Measurements from ENCODE around the gene CBLC.

The CBLC gene

GRCh38 chr19:44808463-44809371 is 31.0 kb downstream of the CBLC start, which contains the start of gene BCAM:
Gene BCAM (plus strand): TSS chr19:44809103. CDS start chr19:44809125, 22 bp downstream.
- no peak for DNase-seq (ENCODE audit: low read depth, low spot score)
- TF ChIP-seq FOXP2 (optimal IDR thresholded peaks at IDR 0.05; ENCODE audit: control extremely low read depth, extremely low read length, insufficient read depth) (no peak), EZH2 (IDR thresholded peaks at IDR 0.05) (no peak)
- H3K9ac ChIP-seq (ENCODE audit: insufficient read length) = peak within 1 kb of the TSS; percentile 68
- no peaks in the 10 kb centered on the region for H3K9me3 ChIP-seq (ENCODE audit: low read depth, low read length)
- H3K36me3 ChIP-seq (ENCODE audit: insufficient read depth, low read length) = no peaks in the 10 kb centered on the region
- no peak within 1 kb of the TSS for H3K27ac ChIP-seq
- H3K4me3 ChIP-seq = peak within 1 kb of the TSS; percentile 77

- H3K4me3 ChIP-seq = peak overlapping the region; percentile 77
- no peak for TF ChIP-seq POLR2AphosphoS5 (IDR thresholded peaks at IDR 0.05; ENCODE audit: borderline replicate concordance, low read depth, low read length)
- no peak for TF ChIP-seq EZH2 (IDR thresholded peaks at IDR 0.05)
- TF ChIP-seq FOXP2 (optimal IDR thresholded peaks at IDR 0.05; ENCODE audit: control extremely low read depth, extremely low read length, insufficient read depth) = no peak
- no peaks in the 10 kb centered on the region for H3K36me3 ChIP-seq (ENCODE audit: insufficient read depth, low read length)
- DNase-seq (ENCODE audit: low read depth, low spot score) = no peak
- no peaks in the 10 kb centered on the region for H3K9me3 ChIP-seq (ENCODE audit: low read depth, low read length)
- no peak overlapping the region for H3K27ac ChIP-seq
- H3K9ac ChIP-seq (ENCODE audit: insufficient read length) = peak overlapping the region; percentile 68
Observed at GRCh38 chr19:44809577-44810233, 32.0 kb downstream of the CBLC start.

GRCh38 chr19:44810234-44811121 is 32.8 kb downstream of the CBLC start:
- TF ChIP-seq POLR2AphosphoS5 (IDR thresholded peaks at IDR 0.05; ENCODE audit: borderline replicate concordance, low read depth, low read length) (no peak), FOXP2 (optimal IDR thresholded peaks at IDR 0.05; ENCODE audit: control extremely low read depth, extremely low read length, insufficient read depth) (no peak), EZH2 (IDR thresholded peaks at IDR 0.05) (no peak)
- Histone ChIP-seq H3K9me3 (ENCODE audit: low read depth, low read length) (no peaks in the 10 kb centered on the region), H3K4me3 (no peak overlapping the region), H3K27ac (no peak overlapping the region), H3K9ac (ENCODE audit: insufficient read length) (no peak overlapping the region), H3K36me3 (ENCODE audit: insufficient read depth, low read length) (no peaks in the 10 kb centered on the region)
- no peak for DNase-seq (ENCODE audit: low read depth, low spot score)

GRCh38 chr19:44811122-44811419 is 33.4 kb downstream of the CBLC start:
- H3K4me3 ChIP-seq = no peak overlapping the region
- H3K27ac ChIP-seq = no peak overlapping the region
- no peaks in the 10 kb centered on the region for H3K9me3 ChIP-seq (ENCODE audit: low read depth, low read length)
- no peaks in the 10 kb centered on the region for H3K36me3 ChIP-seq (ENCODE audit: insufficient read depth, low read length)
- H3K9ac ChIP-seq (ENCODE audit: insufficient read length) = no peak overlapping the region
- DNase-seq (ENCODE audit: low read depth, low spot score) = no peak
- no peak for TF ChIP-seq POLR2AphosphoS5 (IDR thresholded peaks at IDR 0.05; ENCODE audit: borderline replicate concordance, low read depth, low read length)
- TF ChIP-seq FOXP2 (optimal IDR thresholded peaks at IDR 0.05; ENCODE audit: control extremely low read depth, extremely low read length, insufficient read depth) = no peak
- no peak for TF ChIP-seq EZH2 (IDR thresholded peaks at IDR 0.05)

- TF ChIP-seq FOXP2 (optimal IDR thresholded peaks at IDR 0.05; ENCODE audit: control extremely low read depth, extremely low read length, insufficient read depth) = no peak
- no peak for TF ChIP-seq EZH2 (IDR thresholded peaks at IDR 0.05)
- TF ChIP-seq POLR2AphosphoS5 (IDR thresholded peaks at IDR 0.05; ENCODE audit: borderline replicate concordance, low read depth, low read length) = no peak
- H3K4me3 ChIP-seq = no peak overlapping the region
- H3K27ac ChIP-seq = no peak overlapping the region
- no peak overlapping the region for H3K9ac ChIP-seq (ENCODE audit: insufficient read length)
- H3K9me3 ChIP-seq (ENCODE audit: low read depth, low read length) = no peaks in the 10 kb centered on the region
- DNase-seq (ENCODE audit: low read depth, low spot score) = no peak
- H3K36me3 ChIP-seq (ENCODE audit: insufficient read depth, low read length) = no peaks in the 10 kb centered on the region
Observed at GRCh38 chr19:44812142-44812718, 34.5 kb downstream of the CBLC start.

GRCh38 chr19:44813070-44813840 is 35.6 kb downstream of the CBLC start:
- no peak for DNase-seq (ENCODE audit: low read depth, low spot score)
- Histone ChIP-seq H3K9ac (ENCODE audit: insufficient read length) (no peak overlapping the region), H3K4me3 (no peak overlapping the region), H3K36me3 (ENCODE audit: insufficient read depth, low read length) (no peaks in the 10 kb centered on the region), H3K27ac (no peak overlapping the region), H3K9me3 (ENCODE audit: low read depth, low read length) (no peaks in the 10 kb centered on the region)
- no peak for TF ChIP-seq EZH2 (IDR thresholded peaks at IDR 0.05)
- no peak for TF ChIP-seq POLR2AphosphoS5 (IDR thresholded peaks at IDR 0.05; ENCODE audit: borderline replicate concordance, low read depth, low read length)
- TF ChIP-seq FOXP2 (optimal IDR thresholded peaks at IDR 0.05; ENCODE audit: control extremely low read depth, extremely low read length, insufficient read depth) = no peak

- Histone ChIP-seq H3K9me3 (ENCODE audit: low read depth, low read length) (no peaks in the 10 kb centered on the region), H3K36me3 (ENCODE audit: insufficient read depth, low read length) (no peaks in the 10 kb centered on the region), H3K27ac (no peak overlapping the region), H3K9ac (ENCODE audit: insufficient read length) (no peak overlapping the region), H3K4me3 (no peak overlapping the region)
- DNase-seq (ENCODE audit: low read depth, low spot score) = no peak
- TF ChIP-seq POLR2AphosphoS5 (IDR thresholded peaks at IDR 0.05; ENCODE audit: borderline replicate concordance, low read depth, low read length) = no peak
- no peak for TF ChIP-seq FOXP2 (optimal IDR thresholded peaks at IDR 0.05; ENCODE audit: control extremely low read depth, extremely low read length, insufficient read depth)
- TF ChIP-seq EZH2 (IDR thresholded peaks at IDR 0.05) = no peak
Observed at GRCh38 chr19:44813841-44814470, 36.3 kb downstream of the CBLC start.

Data from SK-N-MC (cell line).